BJ (cell line): Measurements from ENCODE around the gene CHRNA9. TPM values are rescaled to one million over a fixed set of nuclear protein-coding genes. Genes with fewer than 3 reads are reported as not detected.
A peak's percentile ranks its signal among the peaks of the same experiment; 100 is the strongest.

Experiments used
- CTCF ChIA-PET: fragments of 350-600 bp; formaldehyde crosslinking; extraction: SDS; loops from one replicate; lab custom pipeline; 2021; ENCODE audit warnings: antibody characterized with exemption, inconsistent platforms; lab: Yijun Ruan, JAX
- POLR2A ChIA-PET: fragments of 300-600 bp; sonication (Branson Sonifier 250); formaldehyde crosslinking; extraction: SDS; loops from one replicate; lab custom pipeline; 2021; ENCODE audit warnings: antibody characterized with exemption; lab: Charles Lee
- DNase-seq: peaks from one replicate; pipeline ENCODE4 v3.0.0-alpha.2; 2011; ENCODE audit warnings: low read depth
- H3K27me3 ChIP-seq: 2 replicates; pipeline ENCODE4 v1.6.0; 2011; ENCODE audit warnings: low read length; ENCODE audit not compliant: control insufficient read depth, insufficient read depth
- H3K36me3 ChIP-seq: 2 replicates; pipeline ENCODE4 v1.5.1; 2011; ENCODE audit warnings: low read length; ENCODE audit not compliant: control insufficient read depth, insufficient read depth
- H3K4me3 ChIP-seq: 2 replicates; pipeline ENCODE4 v1.5.1; 2011; ENCODE audit warnings: low read depth, mild to moderate bottlenecking, control low read depth, low read length
- polyA plus RNA-seq: library from polyadenylated mRNA; depleted of rRNA; stranded (reverse); fragments of >200 nt; gene quantifications from 2 replicates; pipeline ENCODE4 v1.2.3, GENCODE V29; 2011
- TF ChIP-seq, protein P1 (sequence below): IDR thresholded peaks from 2 replicates; pipeline ENCODE4 v1.5.1; 2011; ENCODE audit warnings: low read depth, mild to moderate bottlenecking, control low read depth, inconsistent platforms, low read length, moderate library complexity; ENCODE audit not compliant: insufficient read depth

The CHRNA9 gene
- polyA plus RNA-seq, 1 experiment = 0.12 TPM

- DNase-seq = no peak
- Histone ChIP-seq H3K36me3 (no peaks in the 10 kb centered on the region), H3K4me3 (no peak overlapping the region), H3K27me3 (no peaks in the 10 kb centered on the region)
- TF ChIP-seq, protein P1, sequence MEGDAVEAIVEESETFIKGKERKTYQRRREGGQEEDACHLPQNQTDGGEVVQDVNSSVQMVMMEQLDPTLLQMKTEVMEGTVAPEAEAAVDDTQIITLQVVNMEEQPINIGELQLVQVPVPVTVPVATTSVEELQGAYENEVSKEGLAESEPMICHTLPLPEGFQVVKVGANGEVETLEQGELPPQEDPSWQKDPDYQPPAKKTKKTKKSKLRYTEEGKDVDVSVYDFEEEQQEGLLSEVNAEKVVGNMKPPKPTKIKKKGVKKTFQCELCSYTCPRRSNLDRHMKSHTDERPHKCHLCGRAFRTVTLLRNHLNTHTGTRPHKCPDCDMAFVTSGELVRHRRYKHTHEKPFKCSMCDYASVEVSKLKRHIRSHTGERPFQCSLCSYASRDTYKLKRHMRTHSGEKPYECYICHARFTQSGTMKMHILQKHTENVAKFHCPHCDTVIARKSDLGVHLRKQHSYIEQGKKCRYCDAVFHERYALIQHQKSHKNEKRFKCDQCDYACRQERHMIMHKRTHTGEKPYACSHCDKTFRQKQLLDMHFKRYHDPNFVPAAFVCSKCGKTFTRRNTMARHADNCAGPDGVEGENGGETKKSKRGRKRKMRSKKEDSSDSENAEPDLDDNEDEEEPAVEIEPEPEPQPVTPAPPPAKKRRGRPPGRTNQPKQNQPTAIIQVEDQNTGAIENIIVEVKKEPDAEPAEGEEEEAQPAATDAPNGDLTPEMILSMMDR = no peak
- CTCF ChIA-PET = interaction anchor here (0.6 to 2.0 kb wide), 12 partner anchors 9 to 254 kb away, joined by 3 to 12 read pairs (median 4); partner anchors contain the start of gene N4BP2
- POLR2A ChIA-PET = no interaction called here
Measured at GRCh38 chr4:40310225-40310624, 24.9 kb upstream of the CHRNA9 start.

- no peak for DNase-seq
- TF ChIP-seq, protein P1 = no peak
- H3K4me3 ChIP-seq = no peak overlapping the region
- POLR2A ChIA-PET = no interaction called here
- H3K27me3 ChIP-seq = no peaks in the 10 kb centered on the region
- CTCF ChIA-PET = interaction anchor here (0.6 to 1.1 kb wide), 5 partner anchors 161 to 319 kb away, joined by 3 to 4 read pairs (median 3); partner anchors contain the start of gene N4BP2
- no peaks in the 10 kb centered on the region for H3K36me3 ChIP-seq
Measured at GRCh38 chr4:40311811-40312346, 23.3 kb upstream of the CHRNA9 start.

DNA sequence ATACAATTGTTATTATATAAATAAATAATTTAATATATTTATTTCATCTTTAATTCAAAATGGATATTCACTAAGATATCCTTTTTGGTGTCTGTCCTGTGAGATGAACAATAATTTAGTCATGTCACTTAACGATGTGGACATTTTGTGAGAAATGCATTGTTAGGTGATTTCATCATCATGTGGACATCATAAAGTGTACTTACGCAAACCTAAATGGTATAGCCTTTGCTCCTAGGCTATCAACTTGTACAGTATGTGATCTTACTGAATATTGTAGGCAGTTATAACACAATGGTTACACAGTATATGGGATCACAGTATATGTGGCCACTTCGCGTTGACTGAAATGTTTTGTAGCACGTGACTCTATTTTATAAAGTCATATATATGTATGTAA, 20.2 kb upstream of the CHRNA9 start:
- no peaks in the 10 kb centered on the region for H3K36me3 ChIP-seq
- H3K27me3 ChIP-seq = no peaks in the 10 kb centered on the region
- no peak for DNase-seq
- CTCF ChIA-PET = interaction anchor here (1.5 kb wide), 1 partner anchor 259 kb away, joined by 5 read pairs; the partner anchor contains the start of gene N4BP2
- TF ChIP-seq, protein P1 = no peak
- POLR2A ChIA-PET = no interaction called here
- H3K4me3 ChIP-seq = no peak overlapping the region

DNA sequence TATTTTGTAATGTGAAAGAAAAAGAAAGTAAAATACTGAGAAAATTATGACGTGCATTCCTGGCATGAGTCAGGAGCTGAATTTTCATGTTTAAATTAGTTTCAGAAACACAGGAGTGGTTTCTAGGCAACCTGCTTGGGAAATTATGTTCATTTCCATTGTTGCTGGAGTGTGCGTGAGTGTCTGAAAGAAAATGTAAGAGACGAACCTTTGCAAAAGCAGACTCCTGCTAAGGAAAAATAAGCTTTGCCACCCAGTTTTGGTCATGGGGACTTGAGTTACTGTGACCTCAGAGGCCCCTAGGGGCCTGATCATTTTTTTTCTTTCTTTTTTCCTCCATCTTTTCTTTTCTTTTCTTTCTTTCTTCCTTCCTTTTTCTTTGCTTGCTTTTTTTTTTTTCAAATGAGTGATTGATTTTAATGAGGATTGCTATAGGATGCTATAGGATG, 18.8 kb upstream of the CHRNA9 start:
- peak; percentile 88 for DNase-seq
- POLR2A ChIA-PET = no interaction called here

More for the DNA sequence above, 18.8 kb upstream of the CHRNA9 start:
- no peaks in the 10 kb centered on the region for H3K36me3 ChIP-seq
- peak overlapping the region; percentile 16 for H3K4me3 ChIP-seq
- TF ChIP-seq, protein P1 = no peak
- CTCF ChIA-PET = interaction anchor here (0.5 to 2.1 kb wide), 28 partner anchors 9 to 698 kb away, joined by 3 to 23 read pairs (median 4); partner anchors contain the start of genes CHRNA9, N4BP2 and PDS5A
- no peaks in the 10 kb centered on the region for H3K27me3 ChIP-seq
